ENCODE data around the gene PODXL2. TPM values are rescaled to one million over a fixed set of nuclear protein-coding genes. Genes with fewer than 3 reads are reported as not detected.

PODXL2 gene
- total RNA-seq, 1 donor from 2014 or later: 14.5 TPM

DNA sequence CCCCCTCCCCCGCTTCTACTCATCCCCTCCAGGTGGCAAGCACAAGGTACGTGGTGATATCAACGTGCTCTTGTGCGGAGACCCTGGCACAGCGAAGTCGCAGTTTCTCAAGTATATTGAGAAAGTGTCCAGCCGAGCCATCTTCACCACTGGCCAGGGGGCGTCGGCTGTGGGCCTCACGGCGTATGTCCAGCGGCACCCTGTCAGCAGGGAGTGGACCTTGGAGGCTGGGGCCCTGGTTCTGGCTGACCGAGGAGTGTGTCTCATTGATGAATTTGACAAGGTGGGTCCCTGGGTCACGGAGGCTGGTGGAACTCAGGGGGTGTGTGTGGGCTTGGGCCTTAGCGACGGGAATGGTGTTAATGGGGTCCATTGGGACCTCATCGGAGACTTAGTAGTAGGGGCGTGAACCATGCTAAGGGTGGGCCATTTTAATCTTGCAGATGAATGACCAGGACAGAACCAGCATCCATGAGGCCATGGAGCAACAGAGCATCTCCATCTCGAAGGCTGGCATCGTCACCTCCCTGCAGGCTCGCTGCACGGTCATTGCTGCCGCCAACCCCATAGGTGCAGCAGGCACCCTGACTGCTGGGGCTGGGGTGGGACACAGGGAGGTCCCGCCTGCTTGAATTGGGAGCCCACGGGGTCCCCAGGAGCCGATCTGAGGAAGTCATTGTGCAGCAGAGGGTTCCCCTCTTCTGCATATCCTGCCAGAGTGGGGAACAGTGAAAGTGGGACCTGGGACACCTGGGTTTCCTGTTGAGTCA, 12.0 kb upstream of the PODXL2 start:
- peaks cover 27% of the 10 kb centered on the region for H3K4me1 Mint-ChIP-seq (ENCODE audit: low read depth, unreplicated experiment)
- H3K9me3 Mint-ChIP-seq (ENCODE audit: unreplicated experiment): no peaks in the 10 kb centered on the region

GRCh38 chr3:127618891-127619290, 10.1 kb upstream of the PODXL2 start:
- Histone ChIP-seq H3K79me2 (ENCODE audit: insufficient read depth, low read length) (no peaks in the 10 kb centered on the region), H4K20me1 (ENCODE audit: insufficient read depth, low read length) (no peaks in the 10 kb centered on the region), H3K27ac (ENCODE audit: low read depth, low read length) (no peak overlapping the region), H3K36me3 (ENCODE audit: insufficient read depth, low read length) (peaks cover 15% of the 10 kb centered on the region), H2AFZ (ENCODE audit: low read depth, low read length) (no peak overlapping the region), H3K4me3 (ENCODE audit: insufficient read depth, low read depth, low read length) (no peak overlapping the region), H3K9me3 (ENCODE audit: insufficient read depth, low read depth, low read length) (no peaks in the 10 kb centered on the region), H3K27me3 (ENCODE audit: insufficient read depth, low read length) (no peaks in the 10 kb centered on the region), H3K4me1 (ENCODE audit: insufficient read depth, low read length) (peaks cover 10% of the 10 kb centered on the region), H3K4me2 (ENCODE audit: low read length) (no peak overlapping the region), H3K9ac (ENCODE audit: low read length) (no peak overlapping the region)
- Mint-ChIP-seq H3K9me3 (ENCODE audit: unreplicated experiment) (no peaks in the 10 kb centered on the region), H3K4me3 (ENCODE audit: unreplicated experiment) (no peak overlapping the region), H3K27ac (ENCODE audit: unreplicated experiment) (no peak overlapping the region), H3K27me3 (ENCODE audit: low read depth, unreplicated experiment) (peaks cover 3% of the 10 kb centered on the region), H3K4me1 (ENCODE audit: low read depth, unreplicated experiment) (peaks cover 13% of the 10 kb centered on the region), H3K36me3 (ENCODE audit: low read depth, unreplicated experiment) (peaks cover 13% of the 10 kb centered on the region)
- TF ChIP-seq EZH2 (IDR thresholded peaks at IDR 0.05; ENCODE audit: insufficient read depth, low read length) (no peak), CTCF (IDR thresholded peaks at IDR 0.05; ENCODE audit: insufficient read depth, low read depth, low read length) (no peak)
- no peak for FAIRE-seq
- DNase-seq (ENCODE audit: low read depth): no peak

More for the DNA sequence above, 12.0 kb upstream of the PODXL2 start:
- no peak overlapping the region for H3K4me3 Mint-ChIP-seq (ENCODE audit: unreplicated experiment)
- H3K4me2 ChIP-seq (ENCODE audit: low read length): no peak overlapping the region
- DNase-seq (ENCODE audit: low read depth) (no peak), FAIRE-seq (no peak)
- H3K79me2 ChIP-seq (ENCODE audit: insufficient read depth, low read length): no peaks in the 10 kb centered on the region
- H2AFZ ChIP-seq (ENCODE audit: low read depth, low read length): no peak overlapping the region
- no peak overlapping the region for H3K27ac ChIP-seq (ENCODE audit: low read depth, low read length)
- H3K9me3 ChIP-seq (ENCODE audit: insufficient read depth, low read depth, low read length): no peaks in the 10 kb centered on the region
- no peak overlapping the region for H3K27ac Mint-ChIP-seq (ENCODE audit: unreplicated experiment)
- no peak overlapping the region for H3K9ac ChIP-seq (ENCODE audit: low read length)
- no peaks in the 10 kb centered on the region for H3K27me3 Mint-ChIP-seq (ENCODE audit: low read depth, unreplicated experiment)
- peaks cover 13% of the 10 kb centered on the region for H3K36me3 Mint-ChIP-seq (ENCODE audit: low read depth, unreplicated experiment)
- H3K4me1 ChIP-seq (ENCODE audit: insufficient read depth, low read length): peaks cover 24% of the 10 kb centered on the region
- H3K27me3 ChIP-seq (ENCODE audit: insufficient read depth, low read length): no peaks in the 10 kb centered on the region
- peaks cover 11% of the 10 kb centered on the region for H3K36me3 ChIP-seq (ENCODE audit: insufficient read depth, low read length)
- no peak overlapping the region for H3K4me3 ChIP-seq (ENCODE audit: insufficient read depth, low read depth, low read length)
- TF ChIP-seq CTCF (IDR thresholded peaks at IDR 0.05; ENCODE audit: insufficient read depth, low read depth, low read length) (no peak), EZH2 (IDR thresholded peaks at IDR 0.05; ENCODE audit: insufficient read depth, low read length) (no peak)
- H4K20me1 ChIP-seq (ENCODE audit: insufficient read depth, low read length): no peaks in the 10 kb centered on the region

Measured in astrocyte (in vitro differentiated cells and primary cell).